ACHN (cell line): ENCODE results near the gene LUZP4.
"Not testable (repeated sequence)": the region's sequence is repeated elsewhere in the genome, so short reads cannot be mapped to it uniquely, and the experiment has no call there.

Source experiments
- DNase-seq: peaks from one replicate; pipeline ENCODE4 v3.0.0-alpha.2; 2015
- in situ Hi-C: cut with HindIII; loops from 2 replicates; pipeline ENCODE4 v1.10.0; 2017; ENCODE audit warnings: low sequenced_read_pairs, low pct_ligation_motif_present, low pct_unique_long_range_greater_than_20kb

Gene LUZP4

GRCh38 chrX:115289465-115289864, at the start of gene LUZP4:
Gene LUZP4 (plus strand): TSS chrX:115289715. CDS start chrX:115289760, 45 bp downstream.
- in situ Hi-C loops, result no loop called here

DNA sequence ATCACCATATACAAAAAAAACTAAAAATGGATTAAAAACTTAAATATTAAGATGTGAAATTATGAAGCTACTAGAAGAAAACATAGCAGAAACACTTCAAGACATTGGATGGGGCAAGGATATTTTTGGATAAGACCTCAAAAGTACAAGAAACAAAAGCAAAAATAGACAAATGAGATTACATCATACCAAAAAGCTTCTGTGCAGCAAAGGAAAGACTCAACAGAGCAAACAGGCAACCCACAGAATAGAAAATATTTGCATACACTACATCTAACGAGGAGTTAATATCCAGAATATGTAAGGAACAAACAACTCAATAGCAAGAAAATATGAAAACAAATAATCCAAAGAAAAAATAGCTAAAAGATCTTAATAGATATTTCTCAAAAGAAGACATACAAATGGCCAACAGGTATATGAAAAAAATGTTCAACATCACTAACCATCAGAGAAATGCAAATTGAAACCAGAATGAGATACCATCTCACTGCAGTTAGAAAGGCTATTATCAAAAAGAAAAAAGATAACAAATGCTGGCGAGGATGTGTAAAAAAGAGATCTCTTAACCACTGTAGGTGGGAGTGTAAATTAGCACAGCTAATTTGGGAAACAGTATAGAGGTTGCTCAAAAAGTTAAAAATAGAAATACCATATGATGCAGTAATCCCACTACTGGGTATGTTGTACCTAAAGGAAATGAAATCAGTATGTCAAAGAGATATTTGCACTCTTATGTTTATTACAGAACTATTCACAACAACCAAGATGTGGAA, 37.9 kb upstream of the LUZP4 start:
- no peak for DNase-seq
- in situ Hi-C loops, result no loop called here

More at GRCh38 chrX:115289465-115289864, at the start of gene LUZP4:
- DNase-seq, result no peak

GRCh38 chrX:115255003-115255402, 34.5 kb upstream of the LUZP4 start:
- no peak for DNase-seq
- in situ Hi-C loops, result no loop called here

DNA sequence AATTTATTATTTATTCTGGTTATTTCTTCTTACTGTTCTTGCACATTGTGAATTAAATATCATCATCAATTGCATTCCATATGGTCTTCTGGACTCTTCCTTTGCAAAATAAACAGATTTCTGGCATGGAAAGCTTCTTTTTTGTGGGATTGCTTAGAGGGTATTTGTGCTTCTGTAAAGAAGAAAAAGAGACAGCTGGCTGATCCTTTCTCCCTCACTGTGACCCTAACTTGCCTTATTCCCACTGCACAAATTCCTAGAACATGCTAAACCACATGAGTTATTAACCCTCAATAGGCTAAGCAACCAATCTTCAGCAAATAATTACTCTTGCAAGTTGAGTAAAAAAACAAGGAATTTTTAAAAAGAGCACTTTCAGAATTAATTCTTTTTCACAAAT, 31.8 kb upstream of the LUZP4 start:
- in situ Hi-C loops, result no loop called here
- no peak for DNase-seq

- in situ Hi-C loops, result no loop called here
- DNase-seq, result no peak
Measured at GRCh38 chrX:115259238-115259875, 30.2 kb upstream of the LUZP4 start.

GRCh38 chrX:115260330-115260729, 29.2 kb upstream of the LUZP4 start:
- in situ Hi-C loops, result no loop called here
- DNase-seq, result no peak

DNA sequence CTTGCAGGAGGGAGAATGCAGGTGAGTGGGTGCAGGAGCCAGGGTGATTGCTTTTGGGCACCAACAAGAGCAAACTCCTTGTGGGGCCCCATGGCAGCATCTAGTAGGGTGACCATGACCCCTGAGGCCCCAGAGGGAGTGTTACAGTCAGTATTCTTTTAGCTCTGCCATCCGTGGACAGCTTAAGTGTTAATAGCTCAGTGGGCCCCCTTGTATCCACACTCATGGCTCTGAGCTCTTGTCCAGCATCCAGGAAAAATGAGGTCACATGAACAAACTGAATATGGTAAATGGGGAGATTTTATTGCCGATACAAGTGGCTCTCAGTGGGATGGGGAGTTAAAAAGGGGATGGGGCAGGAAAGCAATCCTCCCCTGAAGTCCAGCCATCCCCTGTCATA, 28.4 kb upstream of the LUZP4 start:
- in situ Hi-C loops, result no loop called here
- DNase-seq, result no peak

DNA sequence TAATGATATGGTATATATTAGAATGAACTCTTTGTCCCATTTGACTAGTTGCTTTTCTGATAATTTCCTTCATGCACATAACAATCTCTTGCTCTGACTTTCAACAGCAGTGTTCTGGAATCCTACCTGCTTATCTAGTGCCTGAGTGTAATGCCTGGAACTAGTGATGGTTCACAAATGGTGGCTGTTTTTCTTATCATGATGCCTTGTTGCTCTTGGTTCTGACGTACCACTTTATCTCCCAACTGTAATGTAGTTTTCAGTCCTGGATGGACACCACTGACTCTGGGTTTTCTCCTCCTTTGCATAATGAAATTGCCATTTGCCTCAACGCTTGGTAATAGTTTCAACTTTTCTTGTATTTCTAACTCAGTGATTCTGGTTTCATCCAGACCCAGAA, 25.5 kb upstream of the LUZP4 start:
- in situ Hi-C loops, result no loop called here
- no peak for DNase-seq

GRCh38 chrX:115266300-115266699, 23.2 kb upstream of the LUZP4 start:
- DNase-seq, result no peak
- in situ Hi-C loops, result no loop called here

- peak; percentile 3 for DNase-seq
- in situ Hi-C loops, result no loop called here
Measured at GRCh38 chrX:115268421-115268820, 21.1 kb upstream of the LUZP4 start.

DNA sequence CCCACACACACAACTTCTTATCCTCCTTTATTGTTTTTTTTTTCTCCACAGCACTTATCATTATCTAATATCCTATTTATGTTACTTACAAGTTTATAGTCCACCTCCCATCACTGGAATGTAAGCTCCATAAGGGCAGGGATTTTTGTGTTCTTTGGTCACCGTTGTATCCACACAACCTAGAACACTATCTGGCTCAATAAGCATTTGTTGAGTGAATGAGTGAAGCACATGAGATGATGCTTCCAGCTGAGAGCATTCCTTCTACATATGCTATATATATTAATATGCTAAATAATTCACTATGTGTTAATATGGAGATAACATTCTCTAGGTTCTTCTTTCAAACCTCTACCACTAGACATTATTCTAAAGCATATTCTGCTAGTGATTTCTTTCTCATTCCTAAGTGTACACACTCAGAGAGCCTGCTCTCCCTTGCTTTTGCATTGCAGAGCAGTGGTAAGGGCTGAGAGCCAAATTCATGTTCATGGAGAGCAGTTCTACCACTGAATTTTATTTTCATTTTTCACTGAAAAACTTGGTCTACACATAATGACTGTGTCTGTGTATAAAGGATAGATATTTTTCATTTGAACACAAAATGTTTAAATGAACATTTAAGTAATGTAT, 20.3 kb upstream of the LUZP4 start:
- in situ Hi-C loops, result no loop called here
- DNase-seq, result no peak

GRCh38 chrX:115284877-115285276, 4.6 kb upstream of the LUZP4 start:
- in situ Hi-C loops, result no loop called here
- no peak for DNase-seq

DNA sequence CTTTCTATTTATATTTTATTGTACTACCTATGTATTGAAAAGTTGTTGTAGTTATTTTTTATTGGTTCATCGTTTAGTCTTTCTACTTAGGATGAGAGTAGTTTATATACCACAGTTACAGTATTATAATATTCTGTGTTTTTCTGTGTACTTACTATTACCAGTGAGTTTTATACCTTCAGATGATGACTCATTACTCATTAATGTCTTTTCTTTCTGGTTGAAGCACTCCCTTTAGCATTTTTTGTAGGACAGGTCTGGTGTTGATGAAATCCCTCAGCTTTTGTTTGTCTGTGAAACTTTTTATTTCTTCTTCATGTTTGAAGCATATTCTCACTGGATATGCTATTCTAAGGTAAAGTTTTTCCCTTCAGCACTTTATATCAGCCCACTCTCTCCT, 7.7 kb downstream of the LUZP4 start:
- no peak for DNase-seq
- in situ Hi-C loops, result no loop called here

GRCh38 chrX:115311139-115311538, 21.6 kb downstream of the LUZP4 start:
- in situ Hi-C loops, result no loop called here
- no peak for DNase-seq

- in situ Hi-C loops, result no loop called here
- no peak for DNase-seq
Measured at GRCh38 chrX:115311601-115312001, 22.1 kb downstream of the LUZP4 start.

GRCh38 chrX:115318139-115318538, 28.6 kb downstream of the LUZP4 start:
- in situ Hi-C loops, result no loop called here

DNA sequence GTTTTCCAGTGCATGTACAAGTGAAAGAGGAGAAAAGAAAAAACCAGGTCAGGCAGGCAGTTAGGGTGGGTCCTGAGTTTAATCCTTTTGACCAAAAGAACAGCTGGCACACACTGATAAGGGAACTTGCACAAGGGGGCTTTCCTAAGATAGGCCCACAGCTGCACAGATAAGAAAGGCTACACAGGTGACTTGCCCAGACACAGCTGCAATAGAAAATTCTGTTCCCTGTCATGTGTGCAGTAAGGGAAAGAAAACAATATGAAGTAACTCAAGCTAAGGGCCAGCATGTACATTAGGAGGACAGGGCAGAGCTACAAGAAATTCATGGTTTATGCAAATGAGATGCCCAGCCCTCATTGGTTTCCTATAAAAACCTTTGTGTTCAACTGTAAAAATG, 32.9 kb downstream of the LUZP4 start:
- no peak for DNase-seq
- in situ Hi-C loops, result no loop called here

More at GRCh38 chrX:115318139-115318538, 28.6 kb downstream of the LUZP4 start:
- no peak for DNase-seq

- DNase-seq, result no peak
- in situ Hi-C loops, result no loop called here
Measured at GRCh38 chrX:115324194-115324593, 34.7 kb downstream of the LUZP4 start.

DNA sequence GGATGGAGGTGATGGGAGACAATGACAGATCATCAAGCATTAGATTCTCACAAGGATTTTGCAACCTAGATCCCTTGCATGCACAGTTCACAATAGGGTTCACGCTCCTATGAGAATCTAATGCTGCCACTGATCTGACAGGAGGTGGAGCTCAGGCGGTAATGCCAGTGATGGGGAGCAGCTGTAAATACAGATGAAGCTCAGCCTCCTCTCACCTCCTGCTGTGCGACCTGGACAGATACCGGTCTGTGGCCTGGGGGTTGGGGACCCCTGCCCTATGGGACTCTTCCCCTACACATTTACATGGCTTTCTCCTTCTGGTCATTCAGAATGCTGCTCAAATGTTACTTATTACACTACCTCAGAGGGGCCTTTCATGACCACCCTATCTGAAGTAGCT, 39.8 kb downstream of the LUZP4 start:
- in situ Hi-C loops, DNase-seq: not testable (repeated sequence)
